Breast epithelium (tissue), 4 donors: ENCODE measurements around the gene SIX5. TPM values are rescaled to one million over a fixed set of nuclear protein-coding genes. Genes with fewer than 3 reads are reported as not detected.
A peak's percentile ranks its signal among the peaks of the same experiment; 100 is the strongest.
"Not testable (repeated sequence)": the region's sequence is repeated elsewhere in the genome, so short reads cannot be mapped to it uniquely, and the experiment has no call there.

Experiments used
- DNase-seq, 2 donors: peaks; one replicate each; pipeline ENCODE4 v3.0.0-alpha.2; 2019; ENCODE audit warnings: low spot score in 2 of 2
- H3K27ac ChIP-seq, 2 donors: fragments of 200-600 bp; sonication (generic) in 1 of 2; one replicate each; pipeline ENCODE4 v1.5.1; 2016 to 2019; ENCODE audit warnings: mild to moderate bottlenecking in 1 of 2
- H3K27me3 ChIP-seq, 2 donors: fragments of 200-600 bp; sonication (generic) in 1 of 2; one replicate each; pipeline versions ENCODE4 v1.5.1 to v1.6.0; 2017 to 2019; ENCODE audit warnings: control low read depth in 1 of 2, mild to moderate bottlenecking in 1 of 2
- H3K36me3 ChIP-seq: fragments of 200-600 bp; one replicate; pipeline ENCODE4 v1.5.1; 2019
- H3K4me1 ChIP-seq, 2 donors: fragments of 200-600 bp; sonication (generic); one replicate each; pipeline ENCODE4 v1.5.1; 2016 to 2019; ENCODE audit warnings: control low read depth in 1 of 2
- H3K4me3 ChIP-seq, 3 donors: fragments of 200-600 bp; sonication (generic); 1 replicate in 2 of 3; 2 replicates in 1 of 3; pipeline ENCODE4 v1.5.1; 2016 to 2019; ENCODE audit warnings: mild to moderate bottlenecking in 3 of 3, moderate library complexity in 2 of 3
- H3K9me3 ChIP-seq, 2 donors: fragments of 200-600 bp; sonication (generic) in 1 of 2; one replicate each; pipeline ENCODE4 v1.5.1; 2016 to 2019; ENCODE audit warnings: control low read depth in 1 of 2
- CTCF ChIP-seq, 3 donors: fragments of 450-650 bp; IDR thresholded peaks; one replicate each; pipeline ENCODE4 v1.5.1; 2016 to 2017; ENCODE audit warnings: antibody characterized with exemption in 3 of 3, mild to moderate bottlenecking in 3 of 3, moderate library complexity in 3 of 3
- POLR2A ChIP-seq: fragments of 450-650 bp; IDR thresholded peaks from one replicate; pipeline ENCODE4 v1.6.1; 2016; ENCODE audit warnings: antibody characterized with exemption, mild to moderate bottlenecking, moderate library complexity
- POLR2AphosphoS5 ChIP-seq, 3 donors: sonication (generic); formaldehyde crosslinking; IDR thresholded peaks; one replicate each; pipeline ENCODE4 v1.6.1; 2017; ENCODE audit warnings: antibody characterized with exemption in 3 of 3
- intact Hi-C: fragments of 100-400 bp; cut with DNase I; formaldehyde crosslinking; loops from one replicate; pipeline ENCODE4 v1.15.1; 2023; ENCODE audit warnings: low total_unique reads
- total RNA-seq, 3 donors: library from RNA; depleted of rRNA; stranded (reverse); fragments of >200 nt; gene quantifications; one replicate each; pipeline ENCODE4 v1.1.0, GENCODE V29; 2016

Gene SIX5
- total RNA-seq, 3 donors from 2014 or later = 8.6 to 11.8 (median 11.8) TPM

GRCh38 chr19:45805719-45806118 is 36.7 kb upstream of the SIX5 start:
- Histone ChIP-seq H3K4me1 (no peaks in the 10 kb centered on the region), H3K9me3 (no peaks in the 10 kb centered on the region), H3K4me3 (no peak overlapping the region), H3K27ac (no peak overlapping the region), H3K27me3 (no peaks in the 10 kb centered on the region), H3K36me3 (no peaks in the 10 kb centered on the region)
- no peak for DNase-seq
- intact Hi-C loops = no loop called here
- no peak for TF ChIP-seq POLR2A
- TF ChIP-seq POLR2AphosphoS5 (IDR thresholded peaks at IDR 0.05) = no peak
- TF ChIP-seq CTCF (IDR thresholded peaks at IDR 0.05) = no peak

GRCh38 chr19:45804959-45805230 is 35.8 kb upstream of the SIX5 start:
- intact Hi-C loops = no loop called here

GRCh38 chr19:45804140-45804958 is 35.3 kb upstream of the SIX5 start:
- H3K9me3 ChIP-seq = no peaks in the 10 kb centered on the region
- H3K27ac ChIP-seq = no peak overlapping the region
- H3K4me3 ChIP-seq = no peak overlapping the region
- H3K4me1 ChIP-seq = no peaks in the 10 kb centered on the region
- H3K36me3 ChIP-seq = no peaks in the 10 kb centered on the region
- no peaks in the 10 kb centered on the region for H3K27me3 ChIP-seq
- intact Hi-C loops = no loop called here
- no peak for DNase-seq
- TF ChIP-seq POLR2AphosphoS5 (IDR thresholded peaks at IDR 0.05) = no peak
- TF ChIP-seq CTCF (IDR thresholded peaks at IDR 0.05) = no peak
- TF ChIP-seq POLR2A = no peak

More at GRCh38 chr19:45804959-45805230, 35.8 kb upstream of the SIX5 start:
- no peak for DNase-seq
- no peak for TF ChIP-seq POLR2A
- no peak for TF ChIP-seq POLR2AphosphoS5 (IDR thresholded peaks at IDR 0.05)
- TF ChIP-seq CTCF (IDR thresholded peaks at IDR 0.05) = no peak
- Histone ChIP-seq H3K27ac (no peak overlapping the region), H3K4me3 (no peak overlapping the region), H3K9me3 (no peaks in the 10 kb centered on the region), H3K36me3 (no peaks in the 10 kb centered on the region), H3K27me3 (no peaks in the 10 kb centered on the region), H3K4me1 (no peaks in the 10 kb centered on the region)

GRCh38 chr19:45801603-45802175 is 32.6 kb upstream of the SIX5 start:
- no peak overlapping the region for H3K27ac ChIP-seq
- H3K36me3 ChIP-seq = no peaks in the 10 kb centered on the region
- H3K4me1 ChIP-seq = no peaks in the 10 kb centered on the region
- H3K4me3 ChIP-seq = no peak overlapping the region
- H3K27me3 ChIP-seq = no peaks in the 10 kb centered on the region
- TF ChIP-seq POLR2AphosphoS5 (IDR thresholded peaks at IDR 0.05) (no peak), CTCF (IDR thresholded peaks at IDR 0.05) (no peak), POLR2A (no peak)
- no peak for DNase-seq
- no peaks in the 10 kb centered on the region for H3K9me3 ChIP-seq
- intact Hi-C loops = no loop called here

- Histone ChIP-seq H3K36me3 (no peaks in the 10 kb centered on the region), H3K4me3 (no peak overlapping the region), H3K9me3 (no peaks in the 10 kb centered on the region), H3K27me3 (no peaks in the 10 kb centered on the region), H3K27ac (no peak overlapping the region), H3K4me1 (no peaks in the 10 kb centered on the region)
- no peak for DNase-seq
- TF ChIP-seq CTCF (IDR thresholded peaks at IDR 0.05) = no peak
- no peak for TF ChIP-seq POLR2AphosphoS5 (IDR thresholded peaks at IDR 0.05)
- no peak for TF ChIP-seq POLR2A
- intact Hi-C loops = no loop called here
Observed at GRCh38 chr19:45800070-45800553, 31.1 kb upstream of the SIX5 start.

GRCh38 chr19:45799541-45799940 is 30.5 kb upstream of the SIX5 start:
- peak overlapping the region in 1 of 2 donors; percentile 27 for H3K27ac ChIP-seq
- not testable (repeated sequence) for H3K36me3 ChIP-seq, DNase-seq, H3K4me3 ChIP-seq, H3K9me3 ChIP-seq, H3K27me3 ChIP-seq, H3K4me1 ChIP-seq
- intact Hi-C loops = loop anchor here (5.0 kb wide), 1 partner anchor 1898 kb away; no protein-coding TSS in a partner anchor
